Liver (tissue), 3 donors: ENCODE results near the gene SMOC1.

Experiments used
- ATF3 ChIP-seq: IDR thresholded peaks from 2 replicates; pipeline ENCODE4 v1.6.1; 2016; ENCODE audit warnings: antibody characterized with exemption
- CTCF ChIP-seq: fragments of 150-350 bp; IDR thresholded peaks from 2 replicates; pipeline ENCODE4 v1.5.1; 2017; ENCODE audit warnings: improper control_type of control experiment, low read depth, low read length; ENCODE audit not compliant: missing input control
- GABPA ChIP-seq, 2 donors: IDR thresholded peaks in 1 of 2; conservative IDR thresholded peaks in 1 of 2; 2 replicates each; pipeline ENCODE4 v1.6.1; 2016; ENCODE audit warnings: antibody characterized with exemption in 2 of 2, mild to moderate bottlenecking in 1 of 2, moderate library complexity in 1 of 2
- JUND ChIP-seq, 2 donors: IDR thresholded peaks; 2 replicates each; pipeline ENCODE4 v1.6.1; 2016; ENCODE audit warnings: antibody characterized with exemption in 2 of 2
- MAX ChIP-seq: IDR thresholded peaks from 2 replicates; pipeline ENCODE4 v1.6.1; 2016; ENCODE audit warnings: antibody characterized with exemption
- RAD21 ChIP-seq, 2 donors: IDR thresholded peaks; 2 replicates each; pipeline ENCODE4 v1.6.1; 2016; ENCODE audit warnings: antibody characterized with exemption in 2 of 2, mild to moderate bottlenecking in 2 of 2
- RXRA ChIP-seq, 2 donors: IDR thresholded peaks; 2 replicates each; pipeline ENCODE4 v1.6.1; 2017 to 2018; ENCODE audit warnings: antibody characterized with exemption in 2 of 2, mild to moderate bottlenecking in 1 of 2
- SP1 ChIP-seq: IDR thresholded peaks from 2 replicates; pipeline ENCODE4 v1.6.1; 2018; ENCODE audit warnings: antibody characterized with exemption, mild to moderate bottlenecking
- TAF1 ChIP-seq: conservative IDR thresholded peaks from 2 replicates; pipeline ENCODE4 v1.6.1; 2016; ENCODE audit warnings: antibody characterized with exemption, mild to moderate bottlenecking
- YY1 ChIP-seq: IDR thresholded peaks from 2 replicates; pipeline ENCODE4 v1.6.1; 2016; ENCODE audit warnings: antibody characterized with exemption, mild to moderate bottlenecking
- ZBTB33 ChIP-seq: IDR thresholded peaks from 2 replicates; pipeline ENCODE4 v1.6.1; 2016; ENCODE audit warnings: antibody characterized with exemption
- donor health status: healthy.
- donor health status: healthy.

- no peak for TF ChIP-seq CTCF
- no peak for TF ChIP-seq ZBTB33
- no peak for TF ChIP-seq RAD21 (IDR thresholded peaks at IDR 0.05)
- no peak for TF ChIP-seq SP1
- TF ChIP-seq TAF1 = no peak
- no peak for TF ChIP-seq MAX
- TF ChIP-seq ATF3 = no peak
- TF ChIP-seq GABPA (IDR thresholded peaks at IDR 0.05 in 1 of 2, conservative IDR thresholded peaks at IDR 0.05 in 1 of 2) = no peak
- no peak for TF ChIP-seq YY1
- no peak for TF ChIP-seq RXRA (IDR thresholded peaks at IDR 0.05)
- no peak for TF ChIP-seq JUND (IDR thresholded peaks at IDR 0.05)
Measured at GRCh38 chr14:70033116-70033515, 153.9 kb downstream of the SMOC1 start.
